ENCODE results near the gene PCP2.

Gene PCP2

DNA sequence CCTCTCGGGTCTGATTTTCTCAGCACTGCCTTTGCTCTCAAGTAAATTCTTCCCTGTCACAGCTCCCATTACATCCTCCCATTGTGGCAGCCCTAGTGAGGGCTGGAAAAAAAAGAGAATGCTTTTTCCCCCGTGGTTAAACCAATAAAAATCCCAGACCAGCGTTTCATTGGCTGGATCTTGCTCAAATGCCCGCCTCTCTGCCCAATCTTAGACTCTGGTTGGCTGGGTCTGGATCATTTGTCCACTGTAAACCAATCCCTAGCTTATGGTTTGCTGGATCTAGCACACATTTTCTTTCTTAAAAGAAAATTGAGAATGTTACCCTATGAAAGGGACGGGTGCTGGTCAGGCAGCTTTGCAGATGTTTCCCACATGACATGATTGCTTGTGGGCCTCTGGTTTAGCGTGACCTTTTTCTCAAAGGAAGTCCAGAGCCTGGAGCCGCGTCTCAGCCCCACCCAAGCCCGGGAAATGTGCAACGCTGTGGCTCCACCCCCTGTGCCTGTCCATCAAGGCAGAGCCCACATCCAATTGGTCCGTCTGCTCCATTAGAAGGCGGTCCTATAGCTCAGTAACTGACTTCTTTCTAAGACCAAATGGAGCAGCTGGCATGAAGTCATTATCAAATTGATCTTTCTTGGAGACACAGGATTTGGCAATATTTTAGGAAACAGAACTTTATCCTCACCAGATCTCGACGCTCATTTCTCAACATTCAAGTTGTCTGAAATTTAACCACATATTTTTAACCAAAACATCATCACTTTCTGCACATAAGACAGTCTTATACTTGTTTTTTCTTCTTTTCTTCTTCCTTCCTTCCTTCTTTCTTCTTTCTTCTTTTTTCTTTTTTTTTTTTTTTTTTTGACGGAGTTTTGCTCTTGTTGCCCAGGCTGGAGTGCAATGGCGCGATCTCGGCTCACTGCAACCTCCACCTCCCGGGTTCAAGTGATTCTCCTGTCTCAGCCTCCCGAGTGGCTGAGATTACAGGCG lies 40.8 kb upstream of the PCP2 start:
- Histone ChIP-seq H3K4me3 (ENCODE audit: extremely low read depth, insufficient read depth, low read length, poor library complexity, severe bottlenecking) (no peak overlapping the region), H3K27ac (ENCODE audit: low read depth, low read length, severe bottlenecking) (no peak overlapping the region), H3K9me3 (ENCODE audit: control insufficient read depth, low read length) (no peaks in the 10 kb centered on the region), H3K36me3 (ENCODE audit: control insufficient read depth, insufficient read depth, low read length) (no peaks in the 10 kb centered on the region), H3K4me1 (ENCODE audit: control insufficient read depth, insufficient read depth, low read length, poor library complexity, severe bottlenecking) (no peaks in the 10 kb centered on the region)
- 56 to 57% methylated on average over 14 to 15 of the region's 21 CpGs for WGBS, 2 experiments (ENCODE audit: insufficient coverage in 2 of 2)

GRCh38 chr19:7672522-7672921 lies 39.0 kb upstream of the PCP2 start:
- H3K9me3 ChIP-seq (ENCODE audit: control insufficient read depth, low read length): no peaks in the 10 kb centered on the region
- H3K27ac ChIP-seq (ENCODE audit: low read depth, low read length, severe bottlenecking): no peak overlapping the region
- H3K4me3 ChIP-seq (ENCODE audit: extremely low read depth, insufficient read depth, low read length, poor library complexity, severe bottlenecking): no peak overlapping the region
- H3K4me1 ChIP-seq (ENCODE audit: control insufficient read depth, insufficient read depth, low read length, poor library complexity, severe bottlenecking): no peaks in the 10 kb centered on the region
- 34 to 45% methylated on average over 3 to 7 of the region's 9 CpGs for WGBS, 2 experiments (ENCODE audit: insufficient coverage in 2 of 2)
- H3K36me3 ChIP-seq (ENCODE audit: control insufficient read depth, insufficient read depth, low read length): no peaks in the 10 kb centered on the region

DNA sequence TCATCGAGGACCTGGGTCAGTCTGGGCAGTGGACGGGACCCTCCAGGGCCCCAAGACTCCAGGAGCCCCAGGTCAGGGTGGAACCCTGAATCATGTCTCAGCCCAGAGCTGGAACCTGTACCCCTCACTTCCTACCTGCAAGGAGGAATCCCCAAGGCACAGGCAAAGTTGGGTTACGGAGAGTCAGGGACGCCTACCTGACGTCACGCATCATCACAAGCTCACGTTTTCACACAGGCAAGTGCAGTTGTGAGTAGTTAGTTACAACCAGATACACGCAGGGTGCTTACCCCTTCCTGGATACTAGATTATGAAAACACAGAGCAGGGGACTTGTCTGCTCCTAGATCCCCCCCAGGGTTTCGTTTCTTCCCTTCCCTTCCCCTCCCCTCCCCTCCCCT lies 37.3 kb upstream of the PCP2 start:
- Histone ChIP-seq H3K9me3 (ENCODE audit: control insufficient read depth, low read length) (no peaks in the 10 kb centered on the region), H3K36me3 (ENCODE audit: control insufficient read depth, insufficient read depth, low read length) (no peaks in the 10 kb centered on the region), H3K4me1 (ENCODE audit: control insufficient read depth, insufficient read depth, low read length, poor library complexity, severe bottlenecking) (no peaks in the 10 kb centered on the region), H3K27ac (ENCODE audit: low read depth, low read length, severe bottlenecking) (no peak overlapping the region), H3K4me3 (ENCODE audit: extremely low read depth, insufficient read depth, low read length, poor library complexity, severe bottlenecking) (no peak overlapping the region)
- WGBS, 2 experiments (ENCODE audit: insufficient coverage in 2 of 2): 35 to 68% methylated on average over 4 to 6 of the region's 9 CpGs

DNA sequence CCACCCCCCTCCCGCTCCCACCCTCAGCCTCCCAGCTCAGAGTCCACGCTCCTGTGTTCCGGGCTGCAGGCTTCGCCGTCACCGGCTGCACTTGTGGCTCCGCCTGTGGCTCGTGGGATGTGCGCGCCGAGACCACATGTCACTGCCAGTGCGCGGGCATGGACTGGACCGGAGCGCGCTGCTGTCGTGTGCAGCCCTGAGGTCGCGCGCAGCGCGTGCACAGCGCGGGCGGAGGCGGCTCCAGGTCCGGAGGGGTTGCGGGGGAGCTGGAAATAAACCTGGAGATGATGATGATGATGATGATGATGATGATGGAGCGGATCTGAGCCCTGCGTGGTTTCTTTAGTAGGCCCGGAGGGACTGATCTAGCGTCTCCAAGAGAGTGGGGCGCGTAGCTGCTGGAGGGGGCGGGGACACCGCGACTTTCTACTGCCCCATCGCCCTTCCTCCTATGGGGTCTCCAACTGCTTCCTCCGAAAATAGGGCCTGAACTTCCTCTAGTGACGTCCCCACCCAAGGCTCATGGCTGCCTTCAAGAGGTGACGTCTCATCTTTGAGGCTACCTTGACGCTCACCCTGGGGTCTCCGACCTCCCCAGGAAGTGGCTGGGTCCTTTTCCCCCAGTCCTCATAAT lies 36.7 kb upstream of the PCP2 start:
- Histone ChIP-seq H3K4me3 (ENCODE audit: extremely low read depth, insufficient read depth, low read length, poor library complexity, severe bottlenecking) (peak overlapping the region; percentile 3), H3K36me3 (ENCODE audit: control insufficient read depth, insufficient read depth, low read length) (no peaks in the 10 kb centered on the region)

GRCh38 chr19:7669641-7670040 lies 36.1 kb upstream of the PCP2 start:
- Histone ChIP-seq H3K27ac (ENCODE audit: low read depth, low read length, severe bottlenecking) (no peak overlapping the region), H3K4me3 (ENCODE audit: extremely low read depth, insufficient read depth, low read length, poor library complexity, severe bottlenecking) (no peak overlapping the region), H3K9me3 (ENCODE audit: control insufficient read depth, low read length) (no peaks in the 10 kb centered on the region), H3K36me3 (ENCODE audit: control insufficient read depth, insufficient read depth, low read length) (no peaks in the 10 kb centered on the region), H3K4me1 (ENCODE audit: control insufficient read depth, insufficient read depth, low read length, poor library complexity, severe bottlenecking) (no peaks in the 10 kb centered on the region)
- 34 to 44% methylated on average over 5 to 8 of the region's 9 CpGs for WGBS, 2 experiments (ENCODE audit: insufficient coverage in 2 of 2)

More for the DNA sequence above, 36.7 kb upstream of the PCP2 start:
- WGBS, 2 experiments (ENCODE audit: insufficient coverage in 2 of 2): 9 to 16% methylated on average over 31 to 39 of the region's 43 CpGs
- Histone ChIP-seq H3K9me3 (ENCODE audit: control insufficient read depth, low read length) (no peaks in the 10 kb centered on the region), H3K27ac (ENCODE audit: low read depth, low read length, severe bottlenecking) (no peak overlapping the region), H3K4me1 (ENCODE audit: control insufficient read depth, insufficient read depth, low read length, poor library complexity, severe bottlenecking) (no peaks in the 10 kb centered on the region)

GRCh38 chr19:7668842-7669241 lies 35.3 kb upstream of the PCP2 start, which contains the start of gene RETN:
Gene RETN (plus strand): TSS chr19:7669049. CDS start chr19:7669327, 278 bp downstream.
- H3K36me3 ChIP-seq (ENCODE audit: control insufficient read depth, insufficient read depth, low read length): no peaks in the 10 kb centered on the region
- no peak within 1 kb of the TSS for H3K27ac ChIP-seq (ENCODE audit: low read depth, low read length, severe bottlenecking)
- H3K4me1 ChIP-seq (ENCODE audit: control insufficient read depth, insufficient read depth, low read length, poor library complexity, severe bottlenecking): no peaks in the 10 kb centered on the region
- H3K9me3 ChIP-seq (ENCODE audit: control insufficient read depth, low read length): no peaks in the 10 kb centered on the region
- no peak within 1 kb of the TSS for H3K4me3 ChIP-seq (ENCODE audit: extremely low read depth, insufficient read depth, low read length, poor library complexity, severe bottlenecking)
- WGBS, 2 experiments (ENCODE audit: insufficient coverage in 2 of 2): 68 to 79% methylated on average over 7 to 9 of the region's 9 CpGs

DNA sequence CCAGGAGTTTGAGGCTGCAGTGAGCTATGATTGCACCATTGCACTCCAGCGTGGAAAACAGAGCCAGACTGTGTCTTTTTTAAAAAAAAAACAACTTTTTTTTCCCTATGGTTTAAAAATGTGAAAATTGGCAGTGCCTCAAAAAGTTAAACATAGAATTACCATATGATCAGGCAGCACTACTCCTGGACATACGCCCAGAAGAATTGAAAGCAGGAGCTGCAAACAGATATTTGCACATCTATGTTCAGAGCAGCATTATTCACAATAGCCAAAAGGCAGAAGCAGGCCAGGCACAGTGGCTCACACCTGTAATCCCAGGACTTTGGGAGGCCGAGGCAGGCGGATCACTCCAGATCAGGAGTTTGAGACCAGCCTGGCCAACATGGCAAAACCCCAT lies 31.6 kb upstream of the PCP2 start:
- Histone ChIP-seq H3K4me3 (ENCODE audit: extremely low read depth, insufficient read depth, low read length, poor library complexity, severe bottlenecking) (no peak overlapping the region), H3K9me3 (ENCODE audit: control insufficient read depth, low read length) (no peaks in the 10 kb centered on the region), H3K4me1 (ENCODE audit: control insufficient read depth, insufficient read depth, low read length, poor library complexity, severe bottlenecking) (no peaks in the 10 kb centered on the region), H3K36me3 (ENCODE audit: control insufficient read depth, insufficient read depth, low read length) (no peaks in the 10 kb centered on the region), H3K27ac (ENCODE audit: low read depth, low read length, severe bottlenecking) (no peak overlapping the region)
- WGBS, 2 experiments (ENCODE audit: insufficient coverage in 2 of 2): 88 to 89% methylated on average over 3 to 4 of the region's 4 CpGs

DNA sequence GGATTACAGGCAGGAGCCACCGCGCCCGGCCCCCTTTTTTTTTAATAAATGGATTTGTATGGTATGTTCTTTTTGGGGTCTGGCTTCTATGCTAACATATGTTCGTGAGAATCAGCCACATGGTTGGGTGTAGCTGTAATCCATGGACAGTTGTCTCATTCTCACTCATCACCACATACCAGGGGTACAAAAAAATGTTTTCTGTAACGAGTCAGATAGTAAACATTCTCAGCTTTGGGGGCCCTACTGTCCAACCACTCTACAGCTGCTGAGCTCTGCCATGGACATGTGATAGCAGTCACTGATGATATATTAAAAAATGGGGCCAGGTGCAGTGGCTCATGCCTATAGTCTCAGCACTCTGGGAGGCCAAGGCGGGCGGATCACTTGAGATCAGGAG lies 30.2 kb upstream of the PCP2 start:
- Histone ChIP-seq H3K9me3 (ENCODE audit: control insufficient read depth, low read length) (no peaks in the 10 kb centered on the region), H3K4me3 (ENCODE audit: extremely low read depth, insufficient read depth, low read length, poor library complexity, severe bottlenecking) (no peak overlapping the region), H3K4me1 (ENCODE audit: control insufficient read depth, insufficient read depth, low read length, poor library complexity, severe bottlenecking) (no peaks in the 10 kb centered on the region), H3K27ac (ENCODE audit: low read depth, low read length, severe bottlenecking) (no peak overlapping the region), H3K36me3 (ENCODE audit: control insufficient read depth, insufficient read depth, low read length) (no peaks in the 10 kb centered on the region)
- 75 to 89% methylated on average over 2 to 3 of the region's 7 CpGs for WGBS, 2 experiments (ENCODE audit: insufficient coverage in 2 of 2)

- Histone ChIP-seq H3K27ac (ENCODE audit: low read depth, low read length, severe bottlenecking) (no peak overlapping the region), H3K4me1 (ENCODE audit: control insufficient read depth, insufficient read depth, low read length, poor library complexity, severe bottlenecking) (no peaks in the 10 kb centered on the region), H3K4me3 (ENCODE audit: extremely low read depth, insufficient read depth, low read length, poor library complexity, severe bottlenecking) (no peak overlapping the region), H3K36me3 (ENCODE audit: control insufficient read depth, insufficient read depth, low read length) (no peaks in the 10 kb centered on the region), H3K9me3 (ENCODE audit: control insufficient read depth, low read length) (no peaks in the 10 kb centered on the region)
- WGBS, 2 experiments (ENCODE audit: insufficient coverage in 2 of 2): 86 to 91% methylated on average over 9 to 11 of the region's 14 CpGs
Observed at GRCh38 chr19:7662657-7663056, 29.1 kb upstream of the PCP2 start.

DNA sequence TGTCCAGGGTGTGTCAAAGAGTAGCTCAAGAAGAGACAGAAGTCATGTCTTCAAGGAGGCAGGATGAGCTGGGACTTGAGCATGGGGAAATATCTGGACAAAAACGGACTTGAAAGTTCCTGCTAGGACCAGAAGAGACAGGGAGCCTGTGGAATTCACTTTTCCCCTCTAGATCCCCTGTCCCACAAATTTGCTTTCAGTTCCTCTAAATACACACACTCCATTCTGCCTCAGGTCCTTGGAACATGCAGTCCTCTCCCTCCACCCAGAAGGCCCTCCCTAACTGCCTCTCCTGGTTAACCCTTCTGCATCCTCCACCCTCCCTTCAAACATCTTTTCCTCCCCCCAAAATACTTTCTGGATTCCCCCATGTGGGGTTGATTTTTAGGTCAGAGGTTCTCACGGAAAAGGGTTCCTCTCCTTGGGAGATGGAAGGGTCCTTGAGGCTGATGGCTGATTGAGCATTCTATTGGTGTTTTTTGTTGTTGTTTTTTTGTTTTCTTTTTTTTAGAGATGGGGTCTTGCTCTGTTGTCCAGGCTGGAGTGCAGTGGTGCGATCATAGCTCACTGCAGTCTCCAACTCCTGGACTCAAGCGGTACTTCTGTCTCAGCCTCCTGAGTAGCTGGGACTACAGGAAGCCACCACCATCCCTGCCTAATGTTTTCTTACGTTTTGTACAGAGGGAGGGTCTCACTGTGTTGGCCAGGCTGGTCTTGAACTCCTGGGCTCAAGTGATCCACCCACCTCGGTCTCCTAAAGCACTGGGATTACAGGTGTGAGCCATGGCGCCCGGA lies 28.4 kb upstream of the PCP2 start:
- Histone ChIP-seq H3K27ac (ENCODE audit: low read depth, low read length, severe bottlenecking) (no peak overlapping the region), H3K4me3 (ENCODE audit: extremely low read depth, insufficient read depth, low read length, poor library complexity, severe bottlenecking) (no peak overlapping the region), H3K36me3 (ENCODE audit: control insufficient read depth, insufficient read depth, low read length) (no peaks in the 10 kb centered on the region), H3K9me3 (ENCODE audit: control insufficient read depth, low read length) (no peaks in the 10 kb centered on the region), H3K4me1 (ENCODE audit: control insufficient read depth, insufficient read depth, low read length, poor library complexity, severe bottlenecking) (no peaks in the 10 kb centered on the region)
- WGBS, 2 experiments (ENCODE audit: insufficient coverage in 2 of 2): 70 to 80% methylated on average over 3 to 5 of the region's 8 CpGs
